Endothelial cell (in vitro differentiated cells): Measurements from ENCODE around the gene CHSY3. TPM values are rescaled to one million over a fixed set of nuclear protein-coding genes. Genes with fewer than 3 reads are reported as not detected.

Experiments
- DNase-seq: peaks from one replicate; pipeline ENCODE4 v3.0.0; 2021; ENCODE audit warnings: low spot score
- H3K27ac Mint-ChIP-seq: one replicate; pipeline ENCODE4 v1.8.0; 2021; ENCODE audit warnings: mixed read lengths, inconsistent platforms; ENCODE audit not compliant: unreplicated experiment
- H3K27me3 Mint-ChIP-seq: one replicate; pipeline ENCODE4 v1.8.0; 2021; ENCODE audit warnings: mild to moderate bottlenecking, moderate library complexity, mixed read lengths, inconsistent platforms; ENCODE audit not compliant: unreplicated experiment
- H3K36me3 Mint-ChIP-seq: one replicate; pipeline ENCODE4 v1.8.0; 2021; ENCODE audit warnings: mild to moderate bottlenecking, low read depth, mixed read lengths, inconsistent platforms; ENCODE audit not compliant: unreplicated experiment
- H3K4me1 Mint-ChIP-seq: one replicate; pipeline ENCODE4 v1.8.0; 2021; ENCODE audit warnings: mild to moderate bottlenecking, mixed read lengths, inconsistent platforms; ENCODE audit not compliant: unreplicated experiment
- H3K4me3 Mint-ChIP-seq: one replicate; pipeline ENCODE4 v1.8.0; 2021; ENCODE audit warnings: mild to moderate bottlenecking, mixed read lengths, inconsistent platforms; ENCODE audit not compliant: unreplicated experiment
- H3K9me3 Mint-ChIP-seq: one replicate; pipeline ENCODE4 v1.8.0; 2021; ENCODE audit warnings: mixed read lengths, inconsistent platforms; ENCODE audit not compliant: unreplicated experiment
- CTCF ChIP-seq: fragments of 200-600 bp; sonication (generic); IDR thresholded peaks from one replicate; pipeline ENCODE4 v1.5.0; 2021; ENCODE audit warnings: antibody characterized with exemption; ENCODE audit not compliant: unreplicated experiment
- total RNA-seq: library from RNA; stranded (reverse); fragmentation: NEBNext Ultra II Directional; extraction: Animal tissue kit (Norgen Biotek cat#: 25700); gene quantifications from one replicate; pipeline ENCODE4 v1.2.1, GENCODE V29; 2021; ENCODE audit not compliant: unreplicated experiment

Gene CHSY3
- total RNA-seq, 1 donor from 2014 or later, result 21.2 TPM

GRCh38 chr5:130068988-130069387, 164.7 kb downstream of the CHSY3 start:
- Mint-ChIP-seq H3K4me1 (no peaks in the 10 kb centered on the region), H3K27me3 (no peaks in the 10 kb centered on the region), H3K36me3 (no peaks in the 10 kb centered on the region), H3K27ac (no peak overlapping the region), H3K9me3 (no peaks in the 10 kb centered on the region), H3K4me3 (no peak overlapping the region)
- DNase-seq, result no peak
- no peak for TF ChIP-seq CTCF

- no peaks in the 10 kb centered on the region for H3K4me1 Mint-ChIP-seq
- no peaks in the 10 kb centered on the region for H3K27me3 Mint-ChIP-seq
- DNase-seq, result no peak
- H3K27ac Mint-ChIP-seq, result no peak overlapping the region
- no peak overlapping the region for H3K4me3 Mint-ChIP-seq
- no peak for TF ChIP-seq CTCF
- no peaks in the 10 kb centered on the region for H3K9me3 Mint-ChIP-seq
- H3K36me3 Mint-ChIP-seq, result no peaks in the 10 kb centered on the region
Measured at GRCh38 chr5:130074820-130075219, 170.6 kb downstream of the CHSY3 start.

GRCh38 chr5:130077007-130077406, 172.7 kb downstream of the CHSY3 start:
- Mint-ChIP-seq H3K27me3 (peaks cover 3% of the 10 kb centered on the region), H3K36me3 (no peaks in the 10 kb centered on the region), H3K27ac (no peak overlapping the region), H3K4me3 (no peak overlapping the region), H3K9me3 (no peaks in the 10 kb centered on the region), H3K4me1 (no peaks in the 10 kb centered on the region)
- no peak for DNase-seq
- TF ChIP-seq CTCF, result no peak

- Mint-ChIP-seq H3K27me3 (peaks cover 3% of the 10 kb centered on the region), H3K4me3 (no peak overlapping the region), H3K27ac (no peak overlapping the region), H3K4me1 (no peaks in the 10 kb centered on the region), H3K9me3 (no peaks in the 10 kb centered on the region), H3K36me3 (no peaks in the 10 kb centered on the region)
- no peak for DNase-seq
- TF ChIP-seq CTCF, result no peak
Measured at GRCh38 chr5:130078661-130079060, 174.4 kb downstream of the CHSY3 start.

GRCh38 chr5:130090569-130091270, 186.5 kb downstream of the CHSY3 start:
- Mint-ChIP-seq H3K4me3 (no peak overlapping the region), H3K36me3 (peaks cover 6% of the 10 kb centered on the region), H3K9me3 (no peaks in the 10 kb centered on the region), H3K27ac (no peak overlapping the region), H3K27me3 (no peaks in the 10 kb centered on the region), H3K4me1 (peaks cover 2% of the 10 kb centered on the region)
- TF ChIP-seq CTCF, result no peak
- no peak for DNase-seq
